Left ventricle myocardium superior (tissue), 1 donor: ENCODE measurements around the gene GCHFR. TPM values are rescaled to one million over a fixed set of nuclear protein-coding genes. Genes with fewer than 3 reads are reported as not detected.
A peak's percentile ranks its signal among the peaks of the same experiment; 100 is the strongest.

ENCODE experiments used
- ATAC-seq: fragments of 200-7000 bp; cut with Tn5 transposase; one replicate; pipeline ENCODE4 v1.9.1; 2020; ENCODE audit warnings: mild to moderate bottlenecking, moderate library complexity
- DNase-seq: peaks from one replicate; pipeline ENCODE4 v3.0.0-alpha.2; 2020
- intact Hi-C: fragments of 100-400 bp; cut with micrococcal nuclease; formaldehyde crosslinking; loops from one replicate; pipeline ENCODE4 v1.11.0; 2022
- long read RNA-seq: library from polyadenylated mRNA; unstranded; transcript quantifications from one replicate; pipeline ENCODE4 v2.0.0, GENCODE V29; 2021
- total RNA-seq: library from RNA; stranded (reverse); fragmentation: NEBNext Ultra II Directional; extraction: Animal tissue kit (Norgen Biotek cat#: 25700); gene quantifications from one replicate; pipeline ENCODE4 v1.2.1, GENCODE V29; 2021
- donor health status: DM: no; HTN: yes; CAD: no; lungs with severe emphysema.

The GCHFR gene
- total RNA-seq, result 5.6 TPM
- long read RNA-seq, transcript GCHFR-201 (3 exons, 777 nt), result major isoform, 10 of 13 reads
- long read RNA-seq, partial matches to known transcripts, result 3 of 13 reads
- long read RNA-seq, other reads (novel, unspliced or antisense), result 0 of 13 reads

- ATAC-seq, result peak; percentile 82
- intact Hi-C loops, result no loop called here
- peak; percentile 86 for DNase-seq
Observed at GRCh38 chr15:40763801-40764628, at the start of gene GCHFR. GCHFR (plus strand) TSS chr15:40764068; CDS start chr15:40764181, 113 bp downstream.

GRCh38 chr15:40714144-40714543 lies 49.7 kb upstream of the GCHFR start:
- DNase-seq, result no peak
- intact Hi-C loops, result no loop called here
- ATAC-seq, result no peak

GRCh38 chr15:40716165-40716564 lies 47.7 kb upstream of the GCHFR start:
- ATAC-seq (no peak), DNase-seq (no peak)
- intact Hi-C loops, result no loop called here

GRCh38 chr15:40721701-40722100 lies 42.2 kb upstream of the GCHFR start:
- ATAC-seq (no peak), DNase-seq (no peak)
- intact Hi-C loops, result no loop called here

GRCh38 chr15:40722354-40722753 lies 41.5 kb upstream of the GCHFR start:
- DNase-seq, result no peak
- intact Hi-C loops, result no loop called here
- ATAC-seq, result no peak

- intact Hi-C loops, result no loop called here
- no peak for DNase-seq
- ATAC-seq, result no peak
Observed at GRCh38 chr15:40722934-40723333, 40.9 kb upstream of the GCHFR start.

GRCh38 chr15:40723919-40724318 lies 39.9 kb upstream of the GCHFR start:
- ATAC-seq (no peak), DNase-seq (no peak)
- intact Hi-C loops, result no loop called here

- no peak for ATAC-seq
- intact Hi-C loops, result no loop called here
- no peak for DNase-seq
Observed at GRCh38 chr15:40731034-40731433, 32.8 kb upstream of the GCHFR start.

GRCh38 chr15:40736575-40736974 lies 27.3 kb upstream of the GCHFR start:
- ATAC-seq, result no peak
- intact Hi-C loops, result no loop called here

GRCh38 chr15:40737048-40737447 lies 26.8 kb upstream of the GCHFR start:
- intact Hi-C loops, result no loop called here
- no peak for ATAC-seq
- DNase-seq, result no peak

More at GRCh38 chr15:40736575-40736974, 27.3 kb upstream of the GCHFR start:
- DNase-seq, result no peak

GRCh38 chr15:40739047-40739446 lies 24.8 kb upstream of the GCHFR start:
- intact Hi-C loops, result no loop called here
- DNase-seq, result no peak
- ATAC-seq, result no peak

- intact Hi-C loops, result no loop called here
- ATAC-seq (no peak), DNase-seq (no peak)
Observed at GRCh38 chr15:40739854-40740253, 24.0 kb upstream of the GCHFR start.

GRCh38 chr15:40743485-40743901 lies 20.4 kb upstream of the GCHFR start:
- intact Hi-C loops, result no loop called here
- peak; percentile 64 for ATAC-seq
- no peak for DNase-seq

- intact Hi-C loops, result no loop called here
- peak; percentile 58 for DNase-seq
Observed at GRCh38 chr15:40743921-40744814, 19.7 kb upstream of the GCHFR start.

GRCh38 chr15:40744815-40745152 lies 19.1 kb upstream of the GCHFR start:
- ATAC-seq (no peak), DNase-seq (no peak)
- intact Hi-C loops, result no loop called here

More at GRCh38 chr15:40743921-40744814, 19.7 kb upstream of the GCHFR start:
- ATAC-seq, result peak; percentile 79

GRCh38 chr15:40746916-40747418 lies 16.9 kb upstream of the GCHFR start:
- ATAC-seq, result peak; percentile 42
- intact Hi-C loops, result no loop called here
- no peak for DNase-seq

GRCh38 chr15:40747685-40748631 lies 15.9 kb upstream of the GCHFR start:
- intact Hi-C loops, result no loop called here
- ATAC-seq, result no peak

GRCh38 chr15:40749151-40749630 lies 14.7 kb upstream of the GCHFR start:
- no peak for ATAC-seq
- intact Hi-C loops, result no loop called here
- DNase-seq, result no peak

More at GRCh38 chr15:40747685-40748631, 15.9 kb upstream of the GCHFR start:
- DNase-seq, result no peak

- intact Hi-C loops, result no loop called here
- ATAC-seq (no peak), DNase-seq (no peak)
Observed at GRCh38 chr15:40750885-40751284, 13.0 kb upstream of the GCHFR start.
